Right hindlimb (tissue), 1 donor: Measurements from ENCODE around the gene CYP3A7.
A peak's percentile ranks its signal among the peaks of the same experiment; 100 is the strongest.
"Not testable (repeated sequence)": the region's sequence is repeated elsewhere in the genome, so short reads cannot be mapped to it uniquely, and the experiment has no call there.

ENCODE experiments used
- DNase-seq: peaks from one replicate; pipeline ENCODE4 v3.0.0-alpha.2; 2018

Gene CYP3A7

DNA sequence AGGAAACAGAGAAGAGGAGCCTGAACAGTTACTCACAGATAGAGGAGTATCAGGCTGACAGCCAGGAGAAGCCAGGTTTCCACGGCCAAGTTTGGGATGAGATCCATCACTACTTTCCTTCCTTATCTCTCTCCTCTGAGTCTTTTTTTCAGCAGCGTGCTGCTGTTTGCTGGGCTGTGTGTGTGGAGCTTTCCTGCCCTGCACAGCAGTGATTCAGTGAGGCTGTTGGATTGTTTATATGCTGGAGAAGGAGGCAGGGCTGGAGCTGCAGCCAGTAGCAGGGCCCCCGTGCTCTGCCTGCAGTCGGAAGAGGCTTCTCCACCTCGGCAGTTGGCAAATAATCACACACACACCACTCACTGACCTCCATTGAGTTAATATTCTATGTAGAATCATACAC, at the start of gene CYP3A7:
Gene CYP3A7 (minus strand): TSS at position 210 of the 400 bp plus-strand sequence. CDS start 103 bp downstream, at position 107.
- DNase-seq = no peak

GRCh38 chr7:99784007-99784406, 49.0 kb upstream of the CYP3A7 start, which contains the start of gene CYP3A4:
Gene CYP3A4, minus strand, starts transcription at chr7:99784184. Its CDS starts 103 bp downstream, at chr7:99784081.
- DNase-seq = no peak

GRCh38 chr7:99782012-99782953, 47.3 kb upstream of the CYP3A7 start:
- DNase-seq = no peak

DNA sequence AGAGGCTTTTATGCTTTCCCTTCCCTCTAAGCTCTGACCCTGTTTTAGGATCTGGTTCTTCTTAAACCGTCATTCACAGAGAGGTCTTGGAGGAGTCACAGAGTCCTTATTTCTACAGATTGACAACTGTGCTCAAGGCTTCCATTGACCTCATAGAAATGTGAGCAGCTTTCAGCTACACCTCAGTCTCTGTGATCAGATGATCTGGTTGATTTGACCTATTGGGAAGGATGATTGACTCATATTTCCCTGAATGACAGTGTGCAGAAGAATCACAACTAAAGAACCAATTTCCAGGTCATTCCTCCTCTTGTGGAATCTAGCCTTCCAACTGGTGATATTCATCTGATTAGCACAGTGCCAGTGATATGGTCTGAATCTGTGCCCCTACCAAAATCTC, 45.6 kb upstream of the CYP3A7 start:
- no peak for DNase-seq

DNA sequence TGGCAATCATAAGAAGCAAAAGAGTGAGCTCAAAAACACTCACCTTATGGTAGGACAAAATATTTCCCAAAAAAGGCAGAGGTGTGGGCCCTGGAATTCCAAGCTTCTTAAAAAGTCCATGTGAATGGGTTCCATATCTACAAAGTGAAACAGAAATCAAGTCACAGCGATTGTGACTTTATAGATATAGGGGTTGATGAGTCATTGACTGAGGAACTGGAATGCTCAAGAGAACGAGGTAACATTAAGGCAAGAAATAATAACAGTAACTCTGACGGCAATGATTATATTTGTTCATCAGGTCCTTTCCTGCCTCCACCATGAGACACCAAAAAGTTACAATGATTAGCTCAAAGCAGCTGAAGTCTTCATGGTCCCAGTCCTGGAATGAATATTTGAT, 45.0 kb upstream of the CYP3A7 start:
- DNase-seq = no peak

DNA sequence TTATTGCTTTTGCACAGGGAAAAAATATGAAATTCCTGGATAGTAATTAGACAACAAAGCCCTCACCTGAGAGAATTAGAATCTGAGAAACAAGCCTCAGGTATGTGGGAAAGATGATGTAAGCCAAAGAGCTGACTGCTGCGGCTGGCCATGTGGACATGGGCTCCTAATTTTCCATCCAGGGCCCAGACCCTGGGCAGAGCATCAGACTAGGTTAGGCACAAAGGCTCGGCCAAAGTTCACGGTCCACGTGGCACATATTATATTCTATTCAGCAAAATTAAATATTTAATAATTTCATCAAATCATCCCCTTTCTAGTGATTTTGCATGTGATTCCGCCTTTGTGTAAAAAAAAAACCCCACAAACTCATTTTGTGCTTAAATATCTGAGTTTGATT, 43.9 kb upstream of the CYP3A7 start:
- no peak for DNase-seq

DNA sequence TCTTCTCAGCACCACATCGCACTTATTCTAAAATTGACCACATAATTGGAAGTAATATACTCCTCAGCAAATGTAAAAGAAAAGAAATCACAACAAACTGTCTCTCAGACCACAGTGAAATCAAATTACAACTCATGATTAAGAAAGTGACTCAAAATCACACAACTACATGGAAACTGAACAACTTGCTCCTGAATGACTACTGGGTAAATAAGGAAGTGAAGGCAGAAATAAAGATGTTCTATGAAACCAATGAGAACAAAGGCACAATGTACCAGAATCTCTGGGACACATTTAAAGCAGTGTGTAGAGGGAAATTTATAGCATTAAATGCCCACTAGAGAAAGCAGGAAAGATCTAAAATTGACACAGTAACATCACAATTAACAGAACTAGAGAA, 38.4 kb upstream of the CYP3A7 start:
- not testable (repeated sequence) for DNase-seq

DNA sequence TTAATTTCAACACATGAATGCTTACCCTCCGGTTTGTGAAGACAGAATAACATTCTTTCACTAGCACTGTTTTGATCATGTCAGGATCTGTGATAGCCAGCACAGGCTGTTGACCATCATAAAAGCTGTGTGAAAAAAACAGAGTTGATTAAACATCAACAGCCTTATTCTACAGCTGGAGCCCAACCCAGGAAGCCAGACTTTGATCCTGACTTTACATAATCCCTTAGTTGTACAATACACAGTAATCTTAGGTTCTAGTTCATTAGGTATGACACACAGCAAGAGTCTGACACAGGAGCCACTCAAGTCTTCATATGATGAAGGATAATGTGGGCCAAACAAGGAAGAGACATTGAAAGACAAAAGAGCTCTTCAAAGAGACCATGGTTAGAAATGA, 37.6 kb upstream of the CYP3A7 start:
- no peak for DNase-seq

DNA sequence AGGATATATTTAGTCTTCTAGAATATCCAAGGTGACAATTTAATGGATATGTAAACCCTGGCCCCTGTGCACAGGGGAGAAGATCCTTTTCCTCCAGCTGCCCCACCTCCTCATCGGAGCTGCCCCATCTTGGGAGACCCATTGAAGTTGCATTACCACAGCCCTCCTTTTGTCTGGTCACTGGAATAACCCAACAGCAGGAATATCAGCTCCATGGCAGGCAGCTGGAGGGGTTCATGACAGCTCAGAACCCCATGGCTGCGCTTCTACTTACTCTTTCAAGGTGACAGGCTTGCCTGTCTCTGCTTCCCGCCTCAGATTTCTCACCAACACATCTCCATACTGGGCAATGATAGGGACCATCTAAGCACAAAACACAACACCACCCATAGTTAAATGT, 34.5 kb upstream of the CYP3A7 start:
- not testable (repeated sequence) for DNase-seq

GRCh38 chr7:99768471-99768870, 33.5 kb upstream of the CYP3A7 start:
- no peak for DNase-seq

DNA sequence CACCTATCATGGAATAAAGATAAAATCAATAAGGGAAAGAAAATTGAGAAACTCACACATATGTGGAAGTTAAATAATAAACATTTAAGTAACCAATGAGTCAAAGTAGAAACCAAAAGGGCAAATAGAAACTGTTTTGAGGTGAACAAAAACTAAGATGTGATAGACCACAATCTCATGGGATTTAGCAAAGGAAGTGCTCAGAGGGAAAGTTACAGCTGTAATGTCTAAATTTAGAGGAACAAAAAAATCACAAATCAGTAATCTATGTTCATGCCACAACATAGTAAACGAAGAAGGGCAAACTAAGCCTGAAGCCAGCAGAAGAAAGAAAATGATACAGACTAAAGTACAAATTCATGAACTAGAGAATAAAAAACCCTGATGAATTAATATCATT, 32.7 kb upstream of the CYP3A7 start:
- no peak for DNase-seq

GRCh38 chr7:99766484-99767099, 31.6 kb upstream of the CYP3A7 start:
- DNase-seq = no peak

DNA sequence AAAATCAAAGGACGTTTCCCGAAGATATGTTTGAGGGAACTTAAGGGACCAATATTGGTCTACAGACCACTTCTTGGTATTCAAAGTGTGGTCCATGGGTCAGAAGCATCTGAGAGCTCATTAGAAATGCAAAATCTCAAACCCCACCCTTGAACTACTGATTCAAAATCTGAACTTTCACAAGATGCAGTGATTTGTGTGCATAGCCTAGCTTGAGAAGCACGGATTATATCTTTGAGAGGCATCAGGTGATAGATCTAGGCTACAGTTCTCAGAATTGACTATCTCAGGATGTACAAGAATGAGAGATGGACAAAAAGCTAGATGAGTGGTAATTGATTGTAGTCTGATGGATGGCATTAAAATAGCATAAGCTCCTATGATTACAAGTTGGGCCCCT, 29.5 kb upstream of the CYP3A7 start:
- no peak for DNase-seq

DNA sequence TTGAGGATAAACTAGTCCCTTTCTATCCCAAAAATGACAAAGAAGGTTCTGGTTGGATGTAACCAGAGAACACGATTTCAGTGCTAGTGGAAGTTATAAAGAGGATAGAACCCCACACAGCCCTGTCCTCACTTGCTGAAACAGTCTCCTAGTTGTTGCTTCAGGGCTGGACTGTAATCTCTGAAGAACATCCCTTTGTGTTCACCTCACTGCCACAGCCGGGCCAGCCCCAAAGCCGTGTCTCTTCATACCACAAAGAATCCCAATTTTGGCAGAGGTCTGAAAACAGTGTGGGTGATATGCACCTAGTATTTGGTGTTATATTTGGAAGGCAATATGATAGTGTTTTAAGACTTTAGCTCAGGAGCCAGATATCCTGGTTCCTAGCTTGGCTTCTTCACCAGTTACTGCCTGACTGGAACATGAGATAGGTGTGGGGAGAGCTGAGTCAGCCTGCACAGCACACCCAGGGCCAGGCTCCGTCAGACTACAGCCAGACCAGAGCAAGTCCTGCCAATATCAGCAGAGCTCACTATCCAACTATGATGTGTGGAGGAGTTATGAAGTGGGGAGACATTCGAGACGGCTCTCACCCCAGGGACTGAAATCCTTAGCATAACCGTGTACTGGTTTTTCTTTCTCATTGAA, 27.8 kb upstream of the CYP3A7 start:
- peak; percentile 68 for DNase-seq

- DNase-seq = no peak
Measured at GRCh38 chr7:99755085-99755484, 20.1 kb upstream of the CYP3A7 start.

DNA sequence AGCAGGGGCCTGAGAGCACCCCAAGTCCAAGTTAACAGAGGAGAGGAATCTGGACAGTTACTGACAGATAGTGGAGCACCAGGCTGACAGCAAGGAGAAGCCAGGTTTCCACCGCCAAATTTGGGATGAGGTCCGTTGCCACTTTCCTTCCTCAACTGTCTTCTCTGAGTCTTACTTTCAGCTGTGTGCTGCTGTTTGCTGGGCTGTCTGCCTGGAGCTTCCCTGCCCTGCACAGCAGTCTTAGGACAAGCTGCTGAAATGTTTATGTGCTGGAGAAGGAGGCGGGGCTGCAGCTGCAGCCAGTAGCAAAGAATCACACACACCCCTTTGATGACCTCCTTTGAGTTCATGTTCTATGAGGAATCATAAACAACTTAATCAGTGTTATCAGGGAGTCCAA, 17.4 kb upstream of the CYP3A7 start:
- no peak for DNase-seq

DNA sequence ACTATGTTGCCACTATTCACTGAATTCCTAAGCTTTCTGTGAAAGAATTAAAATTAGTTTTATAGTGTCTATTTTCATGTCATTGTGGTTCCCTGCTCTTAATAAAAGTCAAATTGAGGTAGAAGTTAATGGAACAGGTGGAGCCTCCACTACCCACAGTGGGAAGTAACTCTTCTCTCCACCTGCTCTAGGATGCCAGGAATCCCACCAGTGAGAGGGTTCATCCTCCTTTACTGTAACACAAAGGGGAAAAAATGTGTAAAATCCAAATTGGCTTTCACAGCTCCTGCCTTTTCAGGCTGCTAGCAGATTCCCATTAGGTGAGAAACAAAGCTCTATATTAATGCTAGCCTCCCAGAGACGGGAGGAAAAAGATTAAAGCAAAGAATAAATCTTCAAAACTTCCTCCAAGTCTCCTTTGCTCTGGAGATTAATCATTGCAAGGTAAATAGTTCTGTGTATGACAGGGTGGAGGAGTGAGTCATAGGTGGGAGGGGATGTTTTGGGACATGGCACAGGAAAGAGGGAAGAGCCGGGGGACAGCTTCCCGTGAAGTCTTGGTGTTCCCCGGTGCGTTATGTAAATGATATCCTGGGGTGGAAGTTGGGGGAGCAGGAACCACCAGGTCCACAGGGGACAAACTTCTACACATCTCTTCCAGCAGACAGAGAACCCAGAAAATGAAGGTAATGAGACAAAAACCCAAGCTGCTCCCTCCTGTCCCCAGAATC, 16.5 kb upstream of the CYP3A7 start:
- not testable (repeated sequence) for DNase-seq

GRCh38 chr7:99748846-99749579, 14.0 kb upstream of the CYP3A7 start:
- DNase-seq = no peak

- not testable (repeated sequence) for DNase-seq
Measured at GRCh38 chr7:99746915-99747314, 11.9 kb upstream of the CYP3A7 start.

DNA sequence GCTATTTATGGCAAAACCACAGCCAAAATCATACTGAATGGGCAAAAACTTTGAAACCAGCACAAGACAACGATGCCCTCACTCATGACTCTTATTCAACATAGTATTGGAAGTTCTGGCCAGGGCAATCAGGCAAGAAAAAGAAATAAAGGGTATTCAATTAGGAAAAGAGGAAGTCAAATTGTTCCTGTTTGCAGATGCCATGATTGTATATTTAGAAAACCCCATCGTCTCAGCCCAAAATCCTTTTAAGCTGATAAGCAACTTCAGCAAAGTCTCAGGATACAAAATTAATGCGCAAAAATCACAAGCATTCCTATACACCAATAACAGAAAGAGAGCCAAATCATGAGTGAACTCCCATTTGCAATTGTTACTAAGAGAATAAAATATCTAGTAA, 10.4 kb upstream of the CYP3A7 start:
- not testable (repeated sequence) for DNase-seq

GRCh38 chr7:99742737-99743394, 7.9 kb upstream of the CYP3A7 start:
- no peak for DNase-seq

DNA sequence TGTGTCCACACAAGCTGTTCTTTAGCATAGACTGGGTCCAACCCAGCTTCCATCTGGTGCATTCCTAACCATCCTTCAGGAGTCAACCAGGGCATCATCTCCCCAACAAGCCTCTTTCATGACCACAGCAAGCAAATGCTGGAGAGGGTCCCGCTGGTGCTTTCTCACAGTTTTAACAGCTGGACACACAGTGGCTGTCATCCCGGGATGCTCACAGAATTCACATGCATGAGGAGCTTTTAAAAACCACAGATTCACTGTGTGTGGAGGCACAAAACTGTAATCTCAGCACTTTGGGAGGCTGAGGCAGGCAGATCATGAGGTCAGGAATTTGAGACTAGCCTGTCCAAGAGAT, 6.4 kb upstream of the CYP3A7 start:
- DNase-seq = no peak
